K562 (cell line): Measurements from ENCODE around the gene TMTC2. TPM values are rescaled to one million over a fixed set of nuclear protein-coding genes. Genes with fewer than 3 reads are reported as not detected.

Experiments
- ATAC-seq: fragments of 200-7000 bp; cut with Tn5 transposase; 3 replicates; pipeline ENCODE4 v1.9.1; 2020; ENCODE audit warnings: moderate library complexity
- BruUV-seq: library from RNA; stranded (reverse); fragments of 400-500 nt; replicated peaks from 2 replicates; lab custom pipeline; 2021; lab: Mats Ljungman, UMichigan
- CTCF ChIA-PET: fragments of 300-600 bp; formaldehyde crosslinking; extraction: SDS; loops from one replicate; lab custom pipeline; 2021; ENCODE audit warnings: low intra/inter-chr PET ratio; lab: Yijun Ruan, JAX
- POLR2A ChIA-PET: fragments of 300-600, 350-650 bp; sonication (Branson Sonifier 250); formaldehyde crosslinking; extraction: SDS; loops from one replicate; lab custom pipeline; 2021; ENCODE audit warnings: antibody characterized with exemption, inconsistent platforms; lab: Yijun Ruan, JAX
- DNase-seq, 4 experiments: peaks; one replicate each; pipeline versions ENCODE4 v3.0.0 to v3.0.0-alpha.2; 2011 to 2018; ENCODE audit warnings: low spot score in 3 of 4, mixed read lengths in 3 of 4; ENCODE audit errors: extremely low read depth in 1 of 4
- FAIRE-seq: peaks from 2 replicates; lab custom pipeline; 2011; peaks lifted over from hg19 to GRCh38; lab: Jason Lieb, UNC
- H2AFZ ChIP-seq: 2 replicates; pipeline ENCODE4 v1.6.0; 2011; ENCODE audit warnings: low read depth, low read length, control low read depth, inconsistent platforms
- H3K27ac ChIP-seq: fragments of 200-600 bp; 3 replicates; pipeline ENCODE4 v1.8.0; 2011; ENCODE audit warnings: low read depth, mild to moderate bottlenecking, control low read depth, inconsistent platforms, low read length, moderate library complexity, mixed read lengths; ENCODE audit errors: extremely low read depth
- H3K27me3 ChIP-seq, 2 experiments: fragments of 300-600 bp in 1 of 2; 2 replicates in 1 of 2; 3 replicates in 1 of 2; pipeline versions ENCODE4 v1.6.0 to v1.8.0; 2011; ENCODE audit warnings: inconsistent platforms in 2 of 2, low read length in 2 of 2, mild to moderate bottlenecking in 1 of 2, mixed read lengths in 1 of 2, moderate library complexity in 1 of 2; ENCODE audit not compliant: control insufficient read depth in 2 of 2, insufficient read depth in 2 of 2
- H3K36me3 ChIP-seq: fragments of 300-600 bp; 3 replicates; pipeline ENCODE4 v1.8.0; 2011; ENCODE audit warnings: mild to moderate bottlenecking, low read length, inconsistent platforms; ENCODE audit not compliant: control insufficient read depth, insufficient read depth
- H3K4me1 ChIP-seq, 2 experiments: fragments of 200-600 bp in 1 of 2; replicated peaks in 1 of 2; 2 replicates in 1 of 2; 3 replicates in 1 of 2; pipeline versions ENCODE4 v1.5.1 to v1.8.0; 2011; ENCODE audit warnings: inconsistent platforms in 2 of 2, low read length in 2 of 2, mild to moderate bottlenecking in 1 of 2, mixed read lengths in 1 of 2, moderate library complexity in 1 of 2; ENCODE audit not compliant: control insufficient read depth in 2 of 2, insufficient read depth in 2 of 2
- H3K4me2 ChIP-seq: 2 replicates; pipeline ENCODE4 v1.6.1; 2011; ENCODE audit warnings: low read length, control low read depth, inconsistent platforms, mixed read lengths; ENCODE audit not compliant: insufficient read depth
- H3K4me3 ChIP-seq: fragments of 200-600 bp; sonication (generic), shearing (Covaris generic); 2 replicates; pipeline ENCODE4 v1.5.1; 2016; ENCODE audit warnings: control low read depth, inconsistent platforms
- H3K79me2 ChIP-seq: fragments of 200-600 bp; 3 replicates; pipeline ENCODE4 v1.8.0; 2011; ENCODE audit warnings: low read length, inconsistent platforms; ENCODE audit not compliant: control insufficient read depth, insufficient read depth
- H3K9ac ChIP-seq, 2 experiments: 2 replicates each; pipeline versions ENCODE4 v1.6.0 to v1.6.1; 2011; ENCODE audit warnings: low read depth in 2 of 2, low read length in 2 of 2, control low read depth in 1 of 2, inconsistent platforms in 1 of 2, mild to moderate bottlenecking in 1 of 2, mixed read lengths in 1 of 2; ENCODE audit not compliant: insufficient read depth in 1 of 2
- H3K9me1 ChIP-seq: one replicate; pipeline ENCODE4 v1.6.0; 2011; ENCODE audit warnings: inconsistent platforms, mild to moderate bottlenecking, low read length, moderate library complexity; ENCODE audit not compliant: control insufficient read depth, insufficient read depth
- H3K9me3 ChIP-seq: replicated peaks from 2 replicates; pipeline ENCODE4 v1.5.1; 2011; ENCODE audit warnings: low read depth, low read length, inconsistent platforms; ENCODE audit not compliant: control insufficient read depth, insufficient read depth
- H4K20me1 ChIP-seq: replicated peaks from 2 replicates; pipeline ENCODE4 v1.6.1; 2011; ENCODE audit warnings: low read length, inconsistent platforms, mixed read lengths; ENCODE audit not compliant: control insufficient read depth, insufficient read depth
- CEBPB ChIP-seq: fragments of 450-650 bp; IDR thresholded peaks from 2 replicates; pipeline ENCODE4 v1.6.1; 2016; ENCODE audit warnings: missing genetic modification characterization, missing compliant biosample characterization
- MEIS2 ChIP-seq: fragments of 450-650 bp; IDR thresholded peaks from 2 replicates; pipeline ENCODE4 v1.6.1; 2014; ENCODE audit warnings: mild to moderate bottlenecking; ENCODE audit not compliant: partially characterized antibody
- PTTG1 ChIP-seq: fragments of 450-650 bp; IDR thresholded peaks from 2 replicates; pipeline ENCODE4 v1.6.1; 2016; ENCODE audit warnings: low read depth, mild to moderate bottlenecking, missing genetic modification characterization, missing compliant biosample characterization
- ZBTB1 ChIP-seq: sonication (generic); formaldehyde crosslinking; IDR thresholded peaks from 2 replicates; pipeline ENCODE4 v1.8.1; 2023; ENCODE audit warnings: missing genetic modification reagents, low read depth, mild to moderate bottlenecking, borderline replicate concordance
- ZFP30 ChIP-seq: fragments of 250-450 bp; sonication (Bioruptor Pico); IDR thresholded peaks from 2 replicates; pipeline ENCODE4 v1.8.0; 2022; ENCODE audit warnings: moderate library complexity, mild to moderate bottlenecking, inconsistent platforms, borderline replicate concordance
- WGBS: fragments of 100-300 bp; shearing (Covaris generic); methylation state at CpG from one replicate; pipeline ENCODE4 v1.1.6; 2016; ENCODE audit warnings: low coverage, mixed read lengths; ENCODE audit not compliant: insufficient coverage; ENCODE audit errors: missing lambda C conversion rate; 5-methylcytosine and 5-hydroxymethylcytosine counted together
- in situ Hi-C: fragments of 300-500 bp; cut with MboI; formaldehyde crosslinking; loops from 4 replicates; pipeline ENCODE4 v1.15.0; 2018; ENCODE audit warnings: inconsistent platforms, mixed read lengths
- intact Hi-C: fragments of 100-400 bp; cut with micrococcal nuclease; formaldehyde crosslinking; loops from 2 replicates; pipeline ENCODE4 v1.14.2; 2022
- polyA plus RNA-seq, 8 experiments: library from polyadenylated mRNA; depleted of rRNA in 4 of 8; stranded (reverse) in 5 of 8; unstranded in 3 of 8; fragments of >200 nt; fragmentation: Nextera tagmentation in 2 of 8; fragmentation: Illumina TruSeq in 1 of 8; extraction: Ambion mirVana in 2 of 8; extraction: Trizol in 1 of 8; gene quantifications; 2 replicates each; pipeline versions ENCODE4 v1.2.1 to v1.2.3, GENCODE V29; 2011 to 2014; ENCODE audit warnings: inconsistent platforms in 1 of 8, missing spikeins in 1 of 8
- total RNA-seq, 7 experiments: library from RNA; depleted of rRNA in 6 of 7; stranded (reverse); fragments of >200 nt in 6 of 7; fragmentation: Illumina TruSeq in 2 of 7; extraction: Trizol in 2 of 7; gene quantifications; 2 replicates each; pipeline versions ENCODE4 v1.2.1 to v1.2.3, GENCODE V29; 2011 to 2021; ENCODE audit warnings: low replicate concordance in 1 of 7
- TF ChIP-seq, protein P1 (sequence below): fragments of 250-450 bp; sonication (Bioruptor Pico); IDR thresholded peaks from 2 replicates; pipeline ENCODE4 v1.8.0; 2022; ENCODE audit warnings: inconsistent platforms, mild to moderate bottlenecking, moderate library complexity, borderline replicate concordance
- TF ChIP-seq, protein P2 (sequence below): fragments of 250-450 bp; sonication (Bioruptor Pico); IDR thresholded peaks from 2 replicates; pipeline ENCODE4 v1.5.0; 2021; ENCODE audit warnings: mild to moderate bottlenecking, moderate library complexity

The TMTC2 gene
- total and polyA plus RNA-seq, 9 of the 15 experiments (the other 6 are each of a cell fraction or from before 2014, with no cell fraction given) = 0.29 to 1.1 (median 0.55) TPM

DNA sequence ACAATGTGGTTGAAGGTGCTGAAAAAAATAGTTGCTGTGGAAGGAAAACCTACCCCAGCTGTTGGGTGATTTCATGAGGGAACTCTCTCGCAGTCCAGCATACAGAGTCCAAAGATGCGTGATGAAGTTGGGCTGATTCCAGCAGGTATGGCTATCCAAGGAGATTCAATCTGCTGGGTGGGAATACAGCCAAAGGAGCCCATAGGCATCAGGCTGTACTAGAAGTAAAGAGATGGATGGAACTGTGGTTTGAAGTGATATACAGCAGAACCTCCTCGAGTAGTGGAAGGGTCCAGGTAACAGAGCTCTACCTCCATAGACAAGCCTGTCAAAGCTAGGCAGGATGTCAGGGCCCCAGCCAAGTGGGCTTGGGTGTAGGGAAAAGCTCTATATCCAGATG lies 11.5 kb upstream of the TMTC2 start:
- Histone ChIP-seq H3K27me3 (no peaks in the 10 kb centered on the region), H3K9me1 (no peaks in the 10 kb centered on the region), H3K4me2 (no peak overlapping the region), H3K79me2 (no peaks in the 10 kb centered on the region), H2AFZ (no peak overlapping the region), H3K4me1 (no peaks in the 10 kb centered on the region), H3K27ac (no peak overlapping the region), H3K36me3 (no peaks in the 10 kb centered on the region), H3K4me3 (no peak overlapping the region), H3K9ac (no peak overlapping the region), H3K9me3 (no peaks in the 10 kb centered on the region), H4K20me1 (no peaks in the 10 kb centered on the region)
- in situ Hi-C loops = no loop called here
- intact Hi-C loops = no loop called here
- no peak for ATAC-seq
- no TSS peak for BruUV-seq
- FAIRE-seq = no peak
- POLR2A ChIA-PET = no interaction called here
- WGBS = 0% methylated on average over 3 of the region's 3 CpGs
- CTCF ChIA-PET = no interaction called here
- TF ChIP-seq CEBPB (tag) (no peak), PTTG1 (no peak), ZFP30 (no peak), MEIS2 (no peak), ZBTB1 (CRISPR knock-in tag) (no peak)
- TF ChIP-seq, protein P1, sequence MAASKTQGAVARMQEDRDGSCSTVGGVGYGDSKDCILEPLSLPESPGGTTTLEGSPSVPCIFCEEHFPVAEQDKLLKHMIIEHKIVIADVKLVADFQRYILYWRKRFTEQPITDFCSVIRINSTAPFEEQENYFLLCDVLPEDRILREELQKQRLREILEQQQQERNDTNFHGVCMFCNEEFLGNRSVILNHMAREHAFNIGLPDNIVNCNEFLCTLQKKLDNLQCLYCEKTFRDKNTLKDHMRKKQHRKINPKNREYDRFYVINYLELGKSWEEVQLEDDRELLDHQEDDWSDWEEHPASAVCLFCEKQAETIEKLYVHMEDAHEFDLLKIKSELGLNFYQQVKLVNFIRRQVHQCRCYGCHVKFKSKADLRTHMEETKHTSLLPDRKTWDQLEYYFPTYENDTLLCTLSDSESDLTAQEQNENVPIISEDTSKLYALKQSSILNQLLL (CRISPR knock-in tag) = no peak
- TF ChIP-seq, protein P2, sequence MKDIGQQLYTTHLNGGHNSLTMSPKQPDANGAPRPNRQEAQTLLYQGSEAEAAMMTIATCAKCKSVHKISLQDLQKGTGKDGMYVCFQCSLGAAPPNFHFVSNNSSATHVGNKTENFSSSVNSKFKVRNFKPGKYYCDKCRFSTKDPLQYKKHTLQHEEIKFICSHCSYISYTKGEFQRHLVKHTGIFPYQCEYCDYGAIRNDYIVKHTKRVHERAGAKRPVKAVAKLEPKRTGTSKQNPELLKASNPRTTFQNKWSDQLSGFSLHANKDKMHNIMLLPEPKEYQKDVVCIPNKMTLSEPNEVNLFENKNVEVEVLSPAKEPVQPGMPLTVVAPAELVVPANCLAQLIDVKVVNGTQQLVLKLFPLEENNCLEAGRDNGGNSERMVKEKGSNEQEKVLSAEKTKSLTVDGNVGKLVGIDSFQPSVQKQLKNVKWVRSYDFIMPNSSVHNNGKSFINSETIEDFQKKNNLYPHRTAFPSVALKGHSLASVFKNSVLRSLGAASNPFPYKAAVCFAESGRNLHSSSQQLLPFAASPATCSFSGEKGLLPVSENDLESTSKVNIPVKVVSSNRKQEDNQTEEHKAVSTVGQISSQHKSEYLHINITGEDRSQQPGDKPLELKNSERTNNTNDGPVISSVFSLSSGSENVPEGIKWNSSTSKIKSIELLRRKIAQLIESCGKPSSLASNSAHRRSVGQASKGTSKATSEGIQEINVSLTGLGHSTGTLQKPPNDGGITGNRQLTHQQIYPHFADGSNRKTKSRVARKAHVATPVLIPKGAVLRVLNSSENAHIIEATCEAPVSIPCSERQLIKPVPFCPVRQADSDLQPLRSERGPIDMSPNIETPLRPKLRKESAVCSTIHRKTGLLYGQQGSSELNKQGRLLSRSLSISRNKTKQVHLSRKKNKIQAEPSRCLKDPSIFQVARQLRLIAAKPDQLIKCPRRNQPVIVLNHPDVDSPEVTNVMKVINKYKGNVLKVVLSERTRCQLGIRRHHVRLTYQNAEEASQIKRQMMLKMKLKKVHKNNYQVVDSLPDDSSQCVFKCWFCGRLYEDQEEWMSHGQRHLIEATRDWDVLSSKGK = no peak
- DNase-seq = no peak
